Measurements from ENCODE around the gene TIMM10. TPM values are rescaled to one million over a fixed set of nuclear protein-coding genes. Genes with fewer than 3 reads are reported as not detected.

TIMM10 gene
- polyA plus RNA-seq, 1 donor from 2014 or later, result 63.6 TPM

DNA sequence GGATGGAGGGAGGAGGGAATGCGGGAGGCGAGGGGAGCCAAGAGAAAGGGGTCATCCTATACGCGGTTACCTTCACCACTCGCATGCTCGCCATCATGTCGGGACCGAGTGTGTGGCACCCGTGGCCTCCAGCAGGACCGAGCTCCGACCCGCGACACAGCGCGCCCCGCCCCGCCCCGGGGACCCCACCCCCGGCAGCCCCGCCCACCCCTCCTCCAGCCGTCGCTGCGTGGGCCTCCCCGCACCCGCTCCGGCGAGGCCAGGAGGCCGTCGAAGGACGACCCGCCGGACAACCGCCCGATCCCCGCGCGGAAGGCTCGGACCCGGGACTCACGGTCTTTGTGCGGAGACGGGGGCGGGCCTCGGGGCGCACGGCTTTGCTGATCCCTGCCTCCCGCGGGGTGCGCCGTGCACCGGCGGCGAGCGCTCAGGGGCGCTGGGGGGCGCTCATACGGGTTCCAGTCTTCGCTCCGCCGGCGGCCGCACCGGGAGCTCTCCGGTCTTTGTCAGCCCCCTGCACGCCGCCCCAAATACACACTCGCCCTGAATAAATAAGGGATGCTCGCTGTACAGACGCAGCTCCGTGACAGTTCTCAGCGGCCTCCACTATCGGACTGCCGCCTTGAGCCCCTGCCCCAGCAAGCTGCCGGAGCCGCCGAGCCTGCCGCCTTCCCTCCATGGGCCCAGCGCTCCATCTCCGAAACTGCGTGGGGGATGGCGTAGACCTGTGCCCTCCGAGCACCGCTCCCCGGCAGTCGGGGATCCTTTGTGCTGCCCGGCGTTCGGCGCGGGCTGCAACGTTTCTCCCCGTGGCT is 37.2 kb upstream of the TIMM10 start, which contains the start of gene UBE2L6:
TSS of gene UBE2L6 (minus strand) at position 158 of the 815 bp plus-strand sequence. CDS start at position 97, 61 bp downstream.
- Histone ChIP-seq H3K9me3 (ENCODE audit: low read length) (no peaks in the 10 kb centered on the region), H3F3A (ENCODE audit: insufficient read depth, low read length, poor library complexity, severe bottlenecking) (no peaks in the 10 kb centered on the region), H4K20me1 (ENCODE audit: insufficient read depth) (no peaks in the 10 kb centered on the region), H3K9me2 (ENCODE audit: insufficient read depth, low read length) (no peaks in the 10 kb centered on the region), H3K27me3 (ENCODE audit: insufficient read depth, low read depth, low read length) (no peaks in the 10 kb centered on the region), H3K36me3 (ENCODE audit: insufficient read depth, low read length) (no peaks in the 10 kb centered on the region), H3K27ac (ENCODE audit: low read length) (peak within 1 kb of the TSS; percentile 96), H3K4me2 (ENCODE audit: low read length) (peak within 1 kb of the TSS; percentile 92), H3K79me2 (replicated peaks; ENCODE audit: insufficient read depth, low read length) (peaks cover 32% of the 10 kb centered on the region), H2AFZ (ENCODE audit: low read depth, low read length) (peak within 1 kb of the TSS; percentile 94), H3K9ac (ENCODE audit: low read length) (peak within 1 kb of the TSS; percentile 100), H3K4me3 (ENCODE audit: low read length) (peak within 1 kb of the TSS; percentile 99)
- peak; percentile 60 for TF ChIP-seq EP300 (conservative IDR thresholded peaks at IDR 0.05; ENCODE audit: poor library complexity, severe bottlenecking)
- TF ChIP-seq SMC3 (conservative IDR thresholded peaks at IDR 0.05; ENCODE audit: poor library complexity), result no peak
- TF ChIP-seq POLR2AphosphoS5 (IDR thresholded peaks at IDR 0.05), result peak; percentile 85
- TF ChIP-seq MXI1 (conservative IDR thresholded peaks at IDR 0.05; ENCODE audit: poor library complexity, severe bottlenecking), result peak; percentile 74
- TF ChIP-seq EZH2 (IDR thresholded peaks at IDR 0.05; ENCODE audit: borderline replicate concordance, insufficient read depth, low read length, poor library complexity, severe bottlenecking), result no peak
- TF ChIP-seq TAF1 (IDR thresholded peaks at IDR 0.05; ENCODE audit: low read depth), result peak; percentile 95
- no peak for TF ChIP-seq RAD21 (conservative IDR thresholded peaks at IDR 0.05)
- TF ChIP-seq, protein P1, sequence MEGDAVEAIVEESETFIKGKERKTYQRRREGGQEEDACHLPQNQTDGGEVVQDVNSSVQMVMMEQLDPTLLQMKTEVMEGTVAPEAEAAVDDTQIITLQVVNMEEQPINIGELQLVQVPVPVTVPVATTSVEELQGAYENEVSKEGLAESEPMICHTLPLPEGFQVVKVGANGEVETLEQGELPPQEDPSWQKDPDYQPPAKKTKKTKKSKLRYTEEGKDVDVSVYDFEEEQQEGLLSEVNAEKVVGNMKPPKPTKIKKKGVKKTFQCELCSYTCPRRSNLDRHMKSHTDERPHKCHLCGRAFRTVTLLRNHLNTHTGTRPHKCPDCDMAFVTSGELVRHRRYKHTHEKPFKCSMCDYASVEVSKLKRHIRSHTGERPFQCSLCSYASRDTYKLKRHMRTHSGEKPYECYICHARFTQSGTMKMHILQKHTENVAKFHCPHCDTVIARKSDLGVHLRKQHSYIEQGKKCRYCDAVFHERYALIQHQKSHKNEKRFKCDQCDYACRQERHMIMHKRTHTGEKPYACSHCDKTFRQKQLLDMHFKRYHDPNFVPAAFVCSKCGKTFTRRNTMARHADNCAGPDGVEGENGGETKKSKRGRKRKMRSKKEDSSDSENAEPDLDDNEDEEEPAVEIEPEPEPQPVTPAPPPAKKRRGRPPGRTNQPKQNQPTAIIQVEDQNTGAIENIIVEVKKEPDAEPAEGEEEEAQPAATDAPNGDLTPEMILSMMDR (IDR thresholded peaks at IDR 0.05; ENCODE audit: poor library complexity, severe bottlenecking), result peak; percentile 98
- TF ChIP-seq, protein P2, sequence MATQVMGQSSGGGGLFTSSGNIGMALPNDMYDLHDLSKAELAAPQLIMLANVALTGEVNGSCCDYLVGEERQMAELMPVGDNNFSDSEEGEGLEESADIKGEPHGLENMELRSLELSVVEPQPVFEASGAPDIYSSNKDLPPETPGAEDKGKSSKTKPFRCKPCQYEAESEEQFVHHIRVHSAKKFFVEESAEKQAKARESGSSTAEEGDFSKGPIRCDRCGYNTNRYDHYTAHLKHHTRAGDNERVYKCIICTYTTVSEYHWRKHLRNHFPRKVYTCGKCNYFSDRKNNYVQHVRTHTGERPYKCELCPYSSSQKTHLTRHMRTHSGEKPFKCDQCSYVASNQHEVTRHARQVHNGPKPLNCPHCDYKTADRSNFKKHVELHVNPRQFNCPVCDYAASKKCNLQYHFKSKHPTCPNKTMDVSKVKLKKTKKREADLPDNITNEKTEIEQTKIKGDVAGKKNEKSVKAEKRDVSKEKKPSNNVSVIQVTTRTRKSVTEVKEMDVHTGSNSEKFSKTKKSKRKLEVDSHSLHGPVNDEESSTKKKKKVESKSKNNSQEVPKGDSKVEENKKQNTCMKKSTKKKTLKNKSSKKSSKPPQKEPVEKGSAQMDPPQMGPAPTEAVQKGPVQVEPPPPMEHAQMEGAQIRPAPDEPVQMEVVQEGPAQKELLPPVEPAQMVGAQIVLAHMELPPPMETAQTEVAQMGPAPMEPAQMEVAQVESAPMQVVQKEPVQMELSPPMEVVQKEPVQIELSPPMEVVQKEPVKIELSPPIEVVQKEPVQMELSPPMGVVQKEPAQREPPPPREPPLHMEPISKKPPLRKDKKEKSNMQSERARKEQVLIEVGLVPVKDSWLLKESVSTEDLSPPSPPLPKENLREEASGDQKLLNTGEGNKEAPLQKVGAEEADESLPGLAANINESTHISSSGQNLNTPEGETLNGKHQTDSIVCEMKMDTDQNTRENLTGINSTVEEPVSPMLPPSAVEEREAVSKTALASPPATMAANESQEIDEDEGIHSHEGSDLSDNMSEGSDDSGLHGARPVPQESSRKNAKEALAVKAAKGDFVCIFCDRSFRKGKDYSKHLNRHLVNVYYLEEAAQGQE (IDR thresholded peaks at IDR 0.05; ENCODE audit: borderline replicate concordance), result peak; percentile 91

DNA sequence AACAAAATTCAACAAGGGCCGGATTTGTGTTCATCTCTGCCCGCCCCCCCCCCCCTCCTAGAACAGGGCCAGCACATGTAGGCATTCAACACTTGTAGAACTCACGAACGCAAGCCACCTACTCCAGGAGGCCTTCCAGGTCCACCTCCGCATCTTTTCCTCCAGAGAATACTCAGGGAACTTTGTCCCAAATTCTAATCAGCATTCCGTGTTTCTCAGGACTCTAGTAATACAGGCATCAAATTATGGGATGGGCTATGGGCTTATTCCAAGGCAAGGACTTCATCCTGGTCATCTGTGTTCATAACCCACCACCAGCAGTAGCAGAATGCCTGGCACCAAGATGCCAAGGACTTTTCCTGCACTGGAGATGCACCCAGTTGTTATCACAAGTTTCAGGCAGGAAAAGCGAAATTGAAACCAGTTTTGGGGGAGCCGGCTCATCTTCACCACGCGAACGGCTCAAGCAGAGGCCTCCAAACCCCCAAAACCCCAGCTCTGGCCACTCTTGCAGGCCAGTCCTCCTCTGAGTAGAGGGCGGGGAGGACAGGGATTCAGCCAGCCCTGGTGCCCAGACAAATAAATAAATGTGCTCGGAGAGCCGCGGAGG is 36.5 kb upstream of the TIMM10 start:
- Histone ChIP-seq H2AFZ (ENCODE audit: low read depth, low read length) (peak overlapping the region; percentile 80), H4K20me1 (ENCODE audit: insufficient read depth) (no peaks in the 10 kb centered on the region), H3K36me3 (ENCODE audit: insufficient read depth, low read length) (no peaks in the 10 kb centered on the region), H3K27me3 (ENCODE audit: insufficient read depth, low read depth, low read length) (no peaks in the 10 kb centered on the region), H3K9me3 (ENCODE audit: low read length) (no peaks in the 10 kb centered on the region), H3K79me2 (replicated peaks; ENCODE audit: insufficient read depth, low read length) (peaks cover 38% of the 10 kb centered on the region), H3F3A (ENCODE audit: insufficient read depth, low read length, poor library complexity, severe bottlenecking) (no peaks in the 10 kb centered on the region), H3K9me2 (ENCODE audit: insufficient read depth, low read length) (no peaks in the 10 kb centered on the region), H3K27ac (ENCODE audit: low read length) (peak overlapping the region; percentile 45), H3K4me2 (ENCODE audit: low read length) (peak overlapping the region; percentile 92), H3K9ac (ENCODE audit: low read length) (peak overlapping the region; percentile 100), H3K4me3 (ENCODE audit: low read length) (peak overlapping the region; percentile 99)
- TF ChIP-seq, protein P2 (IDR thresholded peaks at IDR 0.05; ENCODE audit: borderline replicate concordance), result no peak
- TF ChIP-seq TAF1 (IDR thresholded peaks at IDR 0.05; ENCODE audit: low read depth) (no peak), EZH2 (IDR thresholded peaks at IDR 0.05; ENCODE audit: borderline replicate concordance, insufficient read depth, low read length, poor library complexity, severe bottlenecking) (no peak), MXI1 (conservative IDR thresholded peaks at IDR 0.05; ENCODE audit: poor library complexity, severe bottlenecking) (no peak), POLR2AphosphoS5 (IDR thresholded peaks at IDR 0.05) (no peak), EP300 (conservative IDR thresholded peaks at IDR 0.05; ENCODE audit: poor library complexity, severe bottlenecking) (no peak), SMC3 (conservative IDR thresholded peaks at IDR 0.05; ENCODE audit: poor library complexity) (no peak), RAD21 (conservative IDR thresholded peaks at IDR 0.05) (no peak)
- TF ChIP-seq, protein P1 (IDR thresholded peaks at IDR 0.05; ENCODE audit: poor library complexity, severe bottlenecking), result no peak
